ENCODE results near the gene TMEM117.

Gene TMEM117

DNA sequence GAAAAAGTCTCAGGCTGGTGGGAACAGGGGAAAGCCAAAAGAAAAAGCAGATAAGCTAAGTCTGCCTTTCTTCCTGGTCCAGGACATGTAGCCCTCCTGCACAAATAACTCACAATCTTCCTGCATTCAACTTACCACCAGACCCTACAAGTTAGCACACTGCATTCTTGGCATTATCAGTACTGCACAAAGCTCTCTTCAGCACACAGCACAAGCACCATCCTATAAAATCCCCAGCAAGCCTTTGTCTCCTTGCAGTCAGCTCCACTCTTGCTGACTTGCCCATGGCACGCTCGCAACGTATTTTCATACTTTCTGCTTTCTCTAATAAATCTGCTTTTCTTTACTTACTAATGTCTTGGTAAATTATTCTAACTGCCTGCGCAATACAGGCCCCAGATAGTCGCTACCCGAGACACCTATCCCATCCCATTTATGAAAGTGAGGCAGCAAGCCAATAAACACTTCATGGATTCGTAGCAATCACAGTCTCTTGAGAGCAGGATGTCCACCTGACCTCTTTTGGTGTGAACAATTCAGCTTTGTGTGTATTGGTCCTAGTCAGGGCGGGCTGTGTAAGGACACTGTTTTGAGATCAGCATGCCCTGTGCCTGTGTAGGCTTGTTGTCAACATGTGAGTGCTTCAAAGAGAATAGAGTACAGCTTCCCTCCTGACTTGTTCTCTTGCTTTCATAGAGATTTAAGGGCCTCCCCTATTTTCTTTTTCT is 49.0 kb downstream of the TMEM117 start:
- no peak for DNase-seq (ENCODE audit: low read depth, low spot score)

DNA sequence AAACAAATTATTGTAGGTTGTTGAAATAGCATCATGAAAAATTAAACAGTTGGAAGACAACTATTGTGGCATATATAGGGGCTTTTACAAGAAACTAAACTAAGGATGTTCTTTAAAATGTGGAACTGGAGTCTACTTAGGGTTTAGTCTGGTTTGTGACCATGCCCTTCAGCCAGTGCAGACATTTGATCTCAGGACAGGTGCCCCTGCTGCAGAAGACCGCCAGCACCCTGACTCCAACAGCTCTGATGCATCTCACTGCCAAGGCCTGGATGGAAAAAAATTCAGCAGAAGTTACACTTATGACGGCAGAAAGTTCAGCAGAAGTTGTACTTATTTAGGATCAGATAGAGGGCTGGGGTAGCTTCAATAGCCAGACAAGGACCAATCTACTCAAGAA is 51.5 kb downstream of the TMEM117 start:
- DNase-seq (ENCODE audit: low read depth, low spot score), result no peak

DNA sequence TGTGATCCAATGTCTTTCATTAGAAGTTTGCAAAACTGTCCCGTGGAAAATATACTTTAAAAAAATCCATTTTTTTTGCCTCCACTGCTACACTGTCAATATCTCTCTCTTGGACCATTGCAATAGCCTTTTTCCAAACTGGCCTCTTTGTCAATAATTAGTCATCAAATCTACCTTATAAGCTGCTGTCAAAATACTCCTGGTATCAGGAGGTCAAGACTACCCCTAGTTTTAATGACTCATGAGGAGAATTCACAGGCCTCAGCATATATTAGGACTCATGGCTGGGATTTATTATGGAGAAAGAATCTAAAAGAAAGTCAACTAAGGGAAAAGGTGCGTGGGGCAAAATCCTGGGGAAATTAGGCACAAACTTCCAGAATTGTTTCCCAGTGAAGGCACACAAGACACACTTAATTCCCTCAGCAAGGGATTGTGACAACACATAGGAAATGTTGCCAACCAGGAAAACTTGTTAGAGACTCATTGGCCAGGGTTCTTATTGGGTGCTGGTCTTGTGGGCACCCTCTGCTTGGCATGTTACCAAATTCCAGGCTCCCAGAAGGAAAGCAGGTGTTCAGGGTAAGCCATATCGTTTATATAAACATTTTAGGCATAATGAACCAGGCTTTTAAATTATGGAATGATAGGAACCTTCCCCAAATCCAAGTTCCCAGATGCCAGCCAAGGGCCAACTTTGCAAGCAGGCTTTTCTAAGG is 56.1 kb downstream of the TMEM117 start:
- no peak for DNase-seq (ENCODE audit: low read depth, low spot score)

DNA sequence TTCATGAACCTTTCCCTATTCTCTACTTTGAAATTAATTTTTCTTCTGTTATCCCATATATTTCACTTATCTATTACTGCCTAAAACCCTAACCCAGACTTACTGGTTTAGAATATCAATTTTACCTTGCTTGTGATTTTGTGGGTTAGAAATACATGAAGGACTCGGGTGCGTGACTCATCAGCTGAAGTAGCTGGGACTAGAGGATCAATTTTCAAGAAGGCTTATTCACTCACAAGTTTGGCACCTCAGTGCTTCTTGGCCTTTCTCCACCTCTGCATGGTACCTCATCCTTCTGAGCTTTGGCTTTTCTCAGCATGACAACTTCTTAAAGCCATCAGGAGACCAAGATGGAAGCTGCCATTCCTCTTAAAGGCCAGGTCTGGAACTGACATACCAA is 57.8 kb downstream of the TMEM117 start:
- DNase-seq (ENCODE audit: low read depth, low spot score), result peak; percentile 35

DNA sequence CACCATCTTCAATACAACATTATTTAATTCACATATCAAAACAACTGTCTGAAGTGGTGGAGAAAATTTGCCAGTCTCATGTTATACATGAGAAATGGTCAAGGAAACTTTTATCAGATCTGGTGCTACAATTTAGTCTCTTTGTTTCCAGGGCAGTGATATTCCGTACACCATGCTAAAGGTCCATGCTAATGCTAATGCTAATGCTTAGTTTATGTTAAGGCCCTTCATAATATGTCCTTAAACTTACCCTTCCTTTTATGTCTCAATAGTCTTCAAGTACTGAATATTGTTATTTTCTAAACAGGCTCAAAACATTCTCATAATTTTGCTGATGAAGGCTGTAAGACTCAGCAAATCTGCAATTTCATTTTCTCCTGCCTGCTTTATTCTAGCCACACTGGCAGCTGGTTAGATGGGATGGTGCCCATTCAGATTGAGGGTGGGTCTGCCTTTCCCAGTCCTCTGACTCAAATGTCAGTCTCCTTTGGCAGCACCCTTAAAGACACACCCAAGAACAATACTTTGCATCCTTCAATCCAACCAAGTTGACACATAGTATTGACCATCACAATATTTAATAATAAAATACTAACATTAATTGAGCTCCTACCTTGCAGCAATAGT is 59.8 kb downstream of the TMEM117 start:
- no peak for DNase-seq (ENCODE audit: low read depth, low spot score)

DNA sequence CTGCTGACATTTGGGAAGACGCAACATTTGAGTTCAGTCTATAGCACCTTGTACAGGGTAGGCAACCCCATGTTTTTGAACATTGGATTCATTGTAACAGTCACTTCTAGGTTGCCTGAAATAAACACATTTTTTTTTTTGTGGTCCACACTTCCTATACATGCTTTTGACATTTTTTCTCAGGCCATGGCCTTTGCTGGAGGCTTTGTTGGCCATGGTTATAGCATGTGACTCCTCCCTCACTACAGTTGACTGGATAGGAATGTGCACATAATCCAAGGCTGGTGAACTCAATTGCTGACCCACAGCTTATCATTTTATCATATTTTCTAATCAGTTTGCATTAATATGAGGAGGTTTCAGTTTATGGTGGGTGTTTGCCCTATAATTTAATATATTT is 60.6 kb downstream of the TMEM117 start:
- DNase-seq (ENCODE audit: low read depth, low spot score), result peak; percentile 33

DNA sequence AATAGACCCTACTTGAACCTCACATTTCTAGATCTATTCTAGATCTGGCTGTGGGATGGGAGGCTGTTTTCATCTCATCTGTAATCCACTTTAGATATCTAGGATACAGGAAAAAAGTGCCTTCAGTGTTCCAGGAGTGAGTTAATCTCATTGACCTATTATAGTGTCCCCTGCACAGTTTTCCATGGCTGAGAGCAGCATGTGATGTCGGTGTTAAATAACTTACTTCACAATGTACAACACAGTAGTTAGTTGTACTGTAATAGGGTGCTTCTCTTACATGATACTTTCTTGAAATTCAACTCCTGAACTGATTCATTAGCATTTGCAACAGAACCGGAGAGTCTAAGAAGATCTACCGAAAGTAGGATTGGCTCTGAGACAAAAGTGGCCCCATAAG is 62.6 kb downstream of the TMEM117 start:
- no peak for DNase-seq (ENCODE audit: low read depth, low spot score)

DNA sequence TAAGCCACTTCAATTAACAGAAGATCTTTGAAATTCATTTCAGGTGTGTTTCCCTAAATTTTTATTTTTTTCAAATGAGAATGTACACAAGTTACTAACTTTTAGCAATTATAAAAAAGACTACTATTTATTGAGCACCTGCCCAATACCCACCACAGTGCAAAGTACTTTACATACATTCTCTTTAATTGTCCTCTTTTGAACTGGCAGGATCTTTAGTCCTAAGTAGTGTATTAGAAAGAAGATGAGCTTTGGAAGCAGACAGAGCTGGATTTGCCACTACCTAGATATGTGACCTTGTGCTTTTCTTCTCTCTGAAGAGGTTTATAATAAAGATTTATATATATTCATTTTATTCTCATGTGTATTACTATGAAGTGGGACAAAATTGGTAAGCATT is 63.7 kb downstream of the TMEM117 start:
- no peak for DNase-seq (ENCODE audit: low read depth, low spot score)

DNA sequence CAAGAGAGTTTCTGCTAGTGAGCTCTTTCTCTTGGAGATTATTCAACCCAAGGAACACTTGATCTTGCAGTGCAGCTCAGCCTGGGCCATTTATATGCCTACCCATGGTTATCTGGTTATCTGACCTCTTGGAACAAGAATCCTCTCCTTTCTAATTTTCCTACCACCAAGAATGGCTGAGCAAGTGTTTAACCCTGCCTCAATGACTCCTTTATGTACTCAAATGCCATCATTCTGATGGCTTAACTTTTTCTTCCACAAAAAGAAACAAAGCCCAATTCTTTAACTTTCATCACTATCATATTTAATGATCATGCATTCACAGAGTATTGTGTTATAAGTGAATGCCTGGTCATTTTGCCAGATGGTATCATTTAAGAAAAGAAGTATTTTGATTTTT is 67.8 kb downstream of the TMEM117 start:
- DNase-seq (ENCODE audit: low read depth, low spot score), result no peak

DNA sequence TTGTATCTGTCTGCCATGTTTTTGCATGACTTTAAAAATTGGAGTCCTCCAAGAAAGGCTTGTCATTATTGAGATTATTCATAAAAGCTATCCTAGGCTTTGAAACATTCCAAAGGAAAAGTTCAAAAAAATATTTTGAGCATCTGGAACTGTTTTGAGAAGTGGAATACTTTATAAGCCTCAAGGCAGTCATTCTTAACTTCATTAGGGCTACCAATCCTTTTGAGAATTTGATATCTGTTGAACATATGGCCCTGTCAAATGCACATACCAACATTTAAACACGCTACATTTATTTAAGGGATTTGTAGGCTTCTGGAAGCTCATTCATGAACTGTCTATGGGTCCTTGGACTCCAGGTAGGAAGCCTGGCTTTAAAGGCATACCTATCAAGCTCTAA is 77.0 kb downstream of the TMEM117 start:
- DNase-seq (ENCODE audit: low read depth, low spot score), result no peak

DNA sequence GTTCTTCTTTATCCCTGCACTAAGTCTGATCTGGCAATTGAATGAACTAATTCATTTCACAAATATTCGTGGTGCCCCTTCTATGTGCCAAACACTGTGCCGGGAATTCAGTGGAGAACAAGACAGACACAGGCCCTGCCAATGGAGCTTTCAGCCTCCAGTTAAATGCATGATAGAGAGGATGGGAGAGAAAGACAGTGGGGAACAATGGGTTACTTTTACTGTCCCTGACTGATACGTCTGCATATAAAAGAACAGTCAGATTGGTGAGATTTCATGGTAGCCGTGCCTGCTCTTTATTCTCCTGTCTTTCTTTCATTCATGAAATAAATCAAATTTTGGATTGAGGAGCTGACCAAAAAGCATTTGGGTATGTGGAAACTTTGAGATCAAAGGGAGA is 78.5 kb downstream of the TMEM117 start:
- no peak for DNase-seq (ENCODE audit: low read depth, low spot score)

DNA sequence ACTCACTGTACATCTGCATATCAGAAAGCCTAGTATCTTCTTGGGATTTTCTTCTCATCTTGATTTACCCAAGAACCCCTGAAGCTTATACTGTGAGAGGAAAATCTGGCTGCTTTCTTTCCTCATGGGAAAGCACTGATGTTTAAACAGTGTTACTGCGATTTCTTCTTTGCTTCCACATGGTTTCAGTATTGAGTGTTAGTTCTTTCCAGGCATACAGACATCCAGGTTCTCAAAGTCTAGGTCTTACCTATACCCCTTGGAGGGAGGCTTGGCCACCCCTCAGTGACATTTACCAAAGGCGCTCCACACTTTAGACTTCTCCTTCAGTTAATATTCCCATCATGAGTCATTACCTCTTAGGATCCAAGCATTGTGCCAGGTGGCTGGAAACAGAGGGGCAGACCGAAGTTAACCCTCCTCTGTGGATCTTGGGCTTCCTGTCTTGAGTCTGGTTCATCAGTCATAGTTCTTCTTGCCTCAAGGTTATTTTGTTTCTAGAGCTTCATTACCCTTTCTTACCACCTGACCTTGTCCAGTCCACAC is 79.1 kb downstream of the TMEM117 start:
- DNase-seq (ENCODE audit: low read depth, low spot score), result no peak

DNA sequence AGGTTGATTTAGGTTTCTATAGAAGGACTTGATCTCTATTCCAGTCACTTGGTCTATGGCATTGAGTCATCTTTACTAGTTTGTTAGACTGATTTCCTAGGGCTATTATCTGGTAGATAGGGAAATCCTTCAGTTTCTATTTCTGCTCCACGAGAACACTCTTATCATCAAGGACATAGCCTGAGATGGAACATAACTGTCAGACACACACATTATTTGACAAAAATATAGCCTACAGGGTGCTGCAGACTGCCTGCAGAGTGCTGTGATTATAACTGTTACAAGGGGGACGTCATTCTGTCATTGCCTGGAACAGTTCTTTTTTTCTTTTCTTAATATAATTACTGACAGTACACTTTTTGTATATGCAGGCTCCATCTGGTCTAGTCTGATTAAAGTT is 82.0 kb downstream of the TMEM117 start:
- no peak for DNase-seq (ENCODE audit: low read depth, low spot score)

DNA sequence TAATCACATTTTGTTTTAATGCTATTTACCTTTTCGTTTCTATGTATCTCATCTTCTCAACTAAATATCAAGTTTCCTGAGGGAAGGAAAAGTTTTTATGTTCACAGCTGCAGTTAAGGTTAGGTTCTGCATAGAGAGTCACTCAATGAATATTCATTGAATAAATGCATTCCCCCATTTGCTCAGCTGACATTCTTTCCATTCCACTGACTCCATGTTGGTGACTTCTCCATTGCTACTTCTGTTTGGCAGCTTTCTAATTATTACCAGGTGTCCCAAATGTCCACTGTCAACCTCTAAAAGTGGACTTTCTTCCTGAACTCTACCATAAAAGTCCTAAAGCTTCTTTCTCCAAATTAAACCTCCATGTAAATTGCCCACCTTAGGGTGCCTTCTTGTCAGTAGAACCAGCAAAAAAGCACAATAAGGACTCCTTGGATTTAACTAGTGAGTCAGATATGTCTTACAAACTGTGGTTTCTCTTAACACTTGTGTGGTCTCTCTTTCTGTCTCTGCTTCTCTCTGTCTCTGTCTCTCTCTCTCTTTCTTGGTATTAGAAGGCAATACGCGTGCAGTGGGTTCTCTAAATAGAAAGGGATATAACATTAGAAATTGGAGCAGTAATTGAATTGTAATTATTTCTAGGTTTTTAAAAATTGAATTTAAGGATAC is 85.9 kb downstream of the TMEM117 start:
- DNase-seq (ENCODE audit: low read depth, low spot score), result peak; percentile 43

DNA sequence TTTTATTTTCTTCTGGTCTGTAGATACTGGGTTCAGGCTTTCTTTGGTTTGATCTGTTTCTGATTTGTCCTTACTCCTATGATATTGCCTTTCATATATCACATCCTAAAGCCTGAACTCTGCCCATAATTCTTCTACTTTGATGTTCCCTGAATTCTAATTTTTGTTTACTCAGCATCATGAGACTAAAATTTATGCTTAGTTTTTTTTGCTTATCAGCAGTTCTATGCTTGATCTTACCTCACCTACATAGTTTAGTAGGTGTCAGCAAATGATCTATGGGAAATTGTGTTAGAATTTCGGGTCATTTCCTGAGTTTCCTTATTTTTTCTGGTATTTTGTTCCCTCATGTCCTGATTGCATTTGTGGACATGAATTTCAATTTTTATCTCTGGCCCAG is 94.2 kb downstream of the TMEM117 start:
- DNase-seq (ENCODE audit: low read depth, low spot score), result no peak

DNA sequence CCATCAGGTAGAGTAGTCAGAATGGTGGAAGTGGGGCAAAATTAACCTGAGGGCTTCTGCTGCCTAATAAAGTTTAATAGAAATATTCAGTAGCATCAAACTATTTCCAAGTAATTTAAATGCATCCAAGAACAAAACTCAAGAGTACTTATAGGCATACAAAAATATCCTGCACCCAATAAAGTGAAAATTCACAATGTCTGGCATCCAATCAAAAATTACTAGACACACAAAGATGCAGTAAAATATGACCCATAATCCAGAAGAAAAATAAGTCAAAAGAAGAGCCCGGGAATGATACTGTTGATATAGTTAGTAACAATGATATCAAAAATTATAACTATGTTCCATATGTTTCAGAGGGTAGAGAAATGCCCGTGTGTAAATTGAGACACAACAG is 95.3 kb downstream of the TMEM117 start:
- no peak for DNase-seq (ENCODE audit: low read depth, low spot score)

DNA sequence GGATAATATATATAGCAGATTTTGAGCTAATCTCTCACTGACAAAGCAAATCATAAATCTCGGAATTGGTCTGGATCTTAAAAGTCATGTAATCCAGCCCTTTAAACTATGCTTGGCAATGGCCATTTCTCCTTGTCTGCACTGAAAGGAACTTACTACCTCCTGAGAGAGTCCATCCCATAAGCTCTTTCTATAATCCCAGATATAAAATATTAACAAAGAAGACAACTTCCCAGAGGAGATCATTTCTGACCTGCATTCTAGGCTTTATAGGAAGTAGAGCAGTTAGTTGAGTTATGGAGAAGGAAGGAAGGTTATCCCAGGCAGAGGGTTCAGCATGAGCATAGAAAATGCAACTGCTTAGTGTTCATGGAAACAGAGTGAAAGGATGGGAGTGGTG is 99.7 kb downstream of the TMEM117 start:
- no peak for DNase-seq (ENCODE audit: low read depth, low spot score)

DNA sequence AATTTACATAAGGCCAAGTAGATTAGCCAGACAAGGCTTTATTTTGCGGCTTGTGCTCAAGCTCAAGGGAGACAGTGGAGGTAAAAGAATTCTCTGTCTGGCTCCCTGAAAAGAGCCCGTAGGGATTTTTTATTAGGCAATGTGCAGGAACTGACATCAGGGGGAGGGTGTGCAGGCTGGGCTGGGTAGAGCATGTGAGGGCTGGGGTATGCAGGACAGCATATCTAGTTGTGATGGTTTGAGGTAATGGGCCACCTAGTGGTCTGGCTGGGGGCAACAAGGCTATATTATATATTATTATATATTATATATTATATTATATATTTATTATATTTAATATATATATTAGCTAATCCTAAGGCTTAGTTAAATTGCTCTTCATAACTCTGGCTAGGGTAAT is 102.1 kb downstream of the TMEM117 start:
- DNase-seq (ENCODE audit: low read depth, low spot score), result no peak

DNA sequence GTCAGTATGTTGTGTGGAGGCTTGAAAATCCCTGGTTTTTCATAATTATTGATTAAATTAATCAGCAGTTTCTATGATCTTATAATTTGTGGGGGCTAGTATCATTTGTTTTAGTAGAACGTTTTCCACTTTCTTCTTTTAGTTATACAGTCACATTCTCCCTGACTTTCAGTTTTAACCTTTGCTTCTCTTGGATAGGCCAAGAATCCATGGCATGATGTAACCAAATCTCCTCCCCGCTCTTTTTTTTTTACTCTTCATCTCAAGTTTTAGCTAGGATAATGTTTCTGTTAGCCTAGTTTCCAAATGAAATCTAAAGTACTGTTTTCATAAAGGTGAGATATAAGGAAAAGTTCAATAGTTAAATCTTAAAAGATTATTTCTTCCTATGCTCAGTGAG is 106.5 kb downstream of the TMEM117 start:
- no peak for DNase-seq (ENCODE audit: low read depth, low spot score)

DNA sequence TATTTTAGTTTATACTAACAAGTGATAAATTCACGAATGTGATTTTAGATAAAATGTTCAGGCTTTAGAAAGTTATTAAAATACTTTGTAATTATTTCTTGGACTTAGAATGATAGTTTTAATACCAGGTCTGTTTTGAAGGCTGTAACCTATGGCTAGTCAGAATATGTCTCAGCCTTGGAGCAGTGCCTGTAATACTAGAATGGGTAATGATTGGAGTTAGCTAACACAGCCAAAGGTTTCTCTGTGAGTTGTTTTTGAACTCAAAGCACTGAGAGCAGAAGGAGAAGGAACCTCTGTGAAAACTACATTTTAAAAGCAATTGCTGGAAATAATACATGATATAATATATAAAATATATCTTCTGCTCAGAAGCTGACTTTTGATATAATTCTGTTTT is 110.1 kb downstream of the TMEM117 start:
- no peak for DNase-seq (ENCODE audit: low read depth, low spot score)

DNA sequence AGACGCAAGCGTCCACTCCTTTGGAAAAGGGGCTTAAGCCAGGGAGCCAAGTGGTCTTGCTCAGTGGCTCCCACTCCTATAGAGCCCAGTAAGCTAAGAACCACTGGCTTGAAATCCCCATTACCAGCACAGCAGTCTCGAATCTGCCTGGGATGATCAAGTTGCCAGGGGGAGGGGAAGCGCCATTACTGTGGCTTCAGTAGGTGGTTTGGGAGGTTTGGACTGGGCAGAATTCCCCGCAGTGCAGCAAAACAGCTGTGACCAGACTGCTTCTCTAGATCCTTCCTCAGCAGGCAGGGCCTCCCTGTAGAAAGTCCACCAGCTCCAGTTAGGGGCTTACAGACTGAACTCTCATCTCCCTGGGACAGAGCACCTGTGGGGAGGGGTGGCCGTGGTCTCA is 115.4 kb downstream of the TMEM117 start:
- no peak for DNase-seq (ENCODE audit: low read depth, low spot score)

DNA sequence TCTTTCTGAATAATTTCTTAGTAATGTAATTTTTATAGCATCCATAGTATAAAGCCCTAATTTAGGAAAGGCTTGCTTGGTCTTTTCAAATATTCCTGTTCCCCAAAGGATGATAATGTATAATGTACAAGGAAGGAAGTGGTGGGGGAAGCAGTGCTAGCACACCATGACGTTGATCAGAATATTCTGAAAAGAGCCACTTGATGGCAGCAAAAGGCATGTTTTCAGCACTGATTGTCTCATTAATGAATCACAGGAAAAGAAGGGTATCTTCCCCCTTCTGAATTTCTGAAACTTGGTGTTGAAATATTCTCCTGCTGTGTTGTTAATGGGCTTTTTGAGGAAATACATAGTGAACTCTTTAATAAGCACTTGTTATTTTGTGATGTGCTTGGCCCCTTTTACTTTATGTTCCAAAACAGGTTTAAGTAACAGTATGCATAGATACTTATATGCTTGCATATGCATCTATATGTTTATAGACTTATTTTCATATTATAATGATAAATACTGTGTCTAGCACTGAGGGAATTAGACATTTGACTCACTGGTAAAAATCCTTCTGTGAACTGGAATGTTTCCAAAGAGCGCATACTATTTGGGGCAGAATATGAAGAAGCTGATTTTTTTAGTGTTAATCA is 122.0 kb downstream of the TMEM117 start:
- DNase-seq (ENCODE audit: low read depth, low spot score), result peak; percentile 71
